Breast epithelium (tissue), 4 donors: Measurements from ENCODE around the gene C1orf21. TPM values are rescaled to one million over a fixed set of nuclear protein-coding genes. Genes with fewer than 3 reads are reported as not detected.
A peak's percentile ranks its signal among the peaks of the same experiment; 100 is the strongest.

ENCODE experiments used
- DNase-seq, 2 donors: peaks; one replicate each; pipeline ENCODE4 v3.0.0-alpha.2; 2019; ENCODE audit warnings: low spot score in 2 of 2
- H3K27ac ChIP-seq, 2 donors: fragments of 200-600 bp; sonication (generic) in 1 of 2; one replicate each; pipeline ENCODE4 v1.5.1; 2016 to 2019; ENCODE audit warnings: mild to moderate bottlenecking in 1 of 2
- H3K27me3 ChIP-seq, 2 donors: fragments of 200-600 bp; sonication (generic) in 1 of 2; one replicate each; pipeline versions ENCODE4 v1.5.1 to v1.6.0; 2017 to 2019; ENCODE audit warnings: control low read depth in 1 of 2, mild to moderate bottlenecking in 1 of 2
- H3K36me3 ChIP-seq: fragments of 200-600 bp; one replicate; pipeline ENCODE4 v1.5.1; 2019
- H3K4me1 ChIP-seq, 2 donors: fragments of 200-600 bp; sonication (generic); one replicate each; pipeline ENCODE4 v1.5.1; 2016 to 2019; ENCODE audit warnings: control low read depth in 1 of 2
- H3K4me3 ChIP-seq, 3 donors: fragments of 200-600 bp; sonication (generic); 1 replicate in 2 of 3; 2 replicates in 1 of 3; pipeline ENCODE4 v1.5.1; 2016 to 2019; ENCODE audit warnings: mild to moderate bottlenecking in 3 of 3, moderate library complexity in 2 of 3
- H3K9me3 ChIP-seq, 2 donors: fragments of 200-600 bp; sonication (generic) in 1 of 2; one replicate each; pipeline ENCODE4 v1.5.1; 2016 to 2019; ENCODE audit warnings: control low read depth in 1 of 2
- POLR2A ChIP-seq: fragments of 450-650 bp; IDR thresholded peaks from one replicate; pipeline ENCODE4 v1.6.1; 2016; ENCODE audit warnings: antibody characterized with exemption, mild to moderate bottlenecking, moderate library complexity
- POLR2AphosphoS5 ChIP-seq, 3 donors: sonication (generic); formaldehyde crosslinking; IDR thresholded peaks; one replicate each; pipeline ENCODE4 v1.6.1; 2017; ENCODE audit warnings: antibody characterized with exemption in 3 of 3
- intact Hi-C: fragments of 100-400 bp; cut with DNase I; formaldehyde crosslinking; loops from one replicate; pipeline ENCODE4 v1.15.1; 2023; ENCODE audit warnings: low total_unique reads
- total RNA-seq, 3 donors: library from RNA; depleted of rRNA; stranded (reverse); fragments of >200 nt; gene quantifications; one replicate each; pipeline ENCODE4 v1.1.0, GENCODE V29; 2016
- TF ChIP-seq, protein P1 (sequence below), 3 donors: fragments of 450-650 bp; IDR thresholded peaks; one replicate each; pipeline ENCODE4 v1.5.1; 2016 to 2017; ENCODE audit warnings: antibody characterized with exemption in 3 of 3, mild to moderate bottlenecking in 3 of 3, moderate library complexity in 3 of 3

The C1orf21 gene
- total RNA-seq, 3 donors from 2014 or later, result 31.5 to 75.7 (median 54.7) TPM

DNA sequence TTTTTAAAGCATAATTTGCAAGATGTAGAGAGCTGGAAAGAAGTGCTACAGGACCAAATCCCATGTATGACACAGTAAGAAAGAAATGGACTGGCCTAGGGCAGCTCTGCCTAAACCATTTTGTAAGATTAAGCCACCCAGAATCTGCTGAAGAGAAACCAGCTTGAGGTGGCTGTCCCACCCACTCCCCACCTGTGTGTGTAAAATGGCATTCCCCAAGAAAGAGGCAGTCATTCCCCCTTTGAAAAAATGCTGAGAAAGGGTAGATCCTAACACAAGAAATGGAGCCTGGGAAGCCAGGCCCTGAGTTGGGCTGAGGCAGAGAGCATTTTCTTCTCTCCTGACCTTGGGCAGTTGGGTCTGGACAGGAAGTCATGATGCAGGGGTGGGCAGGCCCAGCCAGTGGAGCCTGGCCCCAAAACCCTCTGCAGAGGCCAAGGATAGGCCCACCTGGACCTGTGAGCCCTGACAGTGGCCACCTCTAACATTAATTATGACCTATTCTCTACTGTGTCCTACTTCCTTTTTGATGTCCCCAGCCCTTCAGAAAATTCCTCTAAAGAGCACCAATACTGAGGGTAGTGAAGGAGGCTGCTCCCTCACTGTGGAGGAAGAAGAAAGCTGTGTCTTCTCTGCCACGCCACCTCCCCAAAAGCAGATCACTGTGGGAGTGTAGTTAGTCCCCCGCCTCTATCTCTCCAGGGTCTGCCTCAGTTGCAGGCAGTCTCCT is 273.8 kb downstream of the C1orf21 start:
- intact Hi-C loops, result no loop called here
- DNase-seq, result no peak
- Histone ChIP-seq H3K4me3 (no peak overlapping the region), H3K4me1 (no peaks in the 10 kb centered on the region), H3K9me3 (no peaks in the 10 kb centered on the region), H3K36me3 (no peaks in the 10 kb centered on the region), H3K27ac (no peak overlapping the region), H3K27me3 (no peaks in the 10 kb centered on the region)
- TF ChIP-seq, protein P1, sequence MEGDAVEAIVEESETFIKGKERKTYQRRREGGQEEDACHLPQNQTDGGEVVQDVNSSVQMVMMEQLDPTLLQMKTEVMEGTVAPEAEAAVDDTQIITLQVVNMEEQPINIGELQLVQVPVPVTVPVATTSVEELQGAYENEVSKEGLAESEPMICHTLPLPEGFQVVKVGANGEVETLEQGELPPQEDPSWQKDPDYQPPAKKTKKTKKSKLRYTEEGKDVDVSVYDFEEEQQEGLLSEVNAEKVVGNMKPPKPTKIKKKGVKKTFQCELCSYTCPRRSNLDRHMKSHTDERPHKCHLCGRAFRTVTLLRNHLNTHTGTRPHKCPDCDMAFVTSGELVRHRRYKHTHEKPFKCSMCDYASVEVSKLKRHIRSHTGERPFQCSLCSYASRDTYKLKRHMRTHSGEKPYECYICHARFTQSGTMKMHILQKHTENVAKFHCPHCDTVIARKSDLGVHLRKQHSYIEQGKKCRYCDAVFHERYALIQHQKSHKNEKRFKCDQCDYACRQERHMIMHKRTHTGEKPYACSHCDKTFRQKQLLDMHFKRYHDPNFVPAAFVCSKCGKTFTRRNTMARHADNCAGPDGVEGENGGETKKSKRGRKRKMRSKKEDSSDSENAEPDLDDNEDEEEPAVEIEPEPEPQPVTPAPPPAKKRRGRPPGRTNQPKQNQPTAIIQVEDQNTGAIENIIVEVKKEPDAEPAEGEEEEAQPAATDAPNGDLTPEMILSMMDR (IDR thresholded peaks at IDR 0.05), result no peak
- TF ChIP-seq POLR2AphosphoS5 (IDR thresholded peaks at IDR 0.05) (no peak), POLR2A (no peak)

DNA sequence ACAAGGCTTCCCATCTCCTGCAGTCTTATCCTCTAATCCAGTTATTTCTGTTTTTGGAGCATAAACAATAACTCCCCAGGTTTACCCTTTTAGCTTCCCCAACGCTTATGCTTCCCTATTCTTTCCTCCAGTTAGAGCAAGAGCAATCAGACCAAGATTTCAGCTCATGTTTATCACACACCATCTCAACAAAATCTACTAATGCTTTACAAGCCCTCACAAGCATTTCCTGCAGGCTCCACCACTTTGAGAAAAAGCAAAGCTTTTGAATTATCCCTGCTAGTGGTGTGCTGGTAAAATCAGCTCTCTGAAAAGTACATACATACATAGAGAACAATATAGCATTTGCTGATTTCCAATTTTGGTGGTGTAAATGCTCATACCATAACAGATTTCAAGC is 275.0 kb downstream of the C1orf21 start:
- H3K27me3 ChIP-seq, result no peaks in the 10 kb centered on the region
- DNase-seq, result no peak
- no peak overlapping the region for H3K4me3 ChIP-seq
- H3K9me3 ChIP-seq, result no peaks in the 10 kb centered on the region
- no peaks in the 10 kb centered on the region for H3K36me3 ChIP-seq
- H3K27ac ChIP-seq, result no peak overlapping the region
- intact Hi-C loops, result no loop called here
- TF ChIP-seq, protein P1 (IDR thresholded peaks at IDR 0.05), result no peak
- TF ChIP-seq POLR2A (no peak), POLR2AphosphoS5 (IDR thresholded peaks at IDR 0.05) (no peak)
- H3K4me1 ChIP-seq, result no peaks in the 10 kb centered on the region

DNA sequence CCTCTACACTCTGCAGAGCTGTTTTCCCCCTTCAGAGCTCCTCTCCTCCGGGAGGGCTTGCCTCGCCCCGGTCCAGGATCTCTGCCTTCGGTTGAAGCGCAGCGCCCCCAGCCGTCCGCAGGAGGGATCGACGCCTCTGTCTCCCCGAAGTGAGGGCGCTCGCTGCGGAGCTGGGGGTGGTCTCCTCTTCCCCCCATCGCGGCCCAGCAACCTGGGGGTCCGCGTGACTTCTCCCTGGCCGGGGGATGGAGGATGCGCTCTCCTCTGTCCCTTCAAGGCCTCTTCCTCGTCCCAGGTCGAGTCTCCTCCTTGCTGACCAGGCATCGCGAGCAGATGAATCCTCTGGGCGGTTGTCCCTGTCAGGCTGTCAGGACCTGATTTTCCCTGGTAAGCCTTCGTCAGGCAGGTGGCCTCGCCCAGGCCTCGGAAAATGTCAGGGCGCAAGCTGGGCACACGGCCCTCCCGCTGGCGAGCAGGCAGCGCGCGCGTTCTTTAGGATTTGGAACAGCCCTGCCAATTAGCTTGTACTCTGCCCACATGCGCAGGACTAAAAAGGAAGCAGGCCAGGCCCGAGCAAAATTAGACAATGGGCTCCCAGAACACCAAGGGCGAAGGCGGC is 277.3 kb downstream of the C1orf21 start:
- Histone ChIP-seq H3K4me3 (peak overlapping the region; percentile 27 to 61 (median 45)), H3K27me3 (no peaks in the 10 kb centered on the region), H3K36me3 (no peaks in the 10 kb centered on the region), H3K27ac (peak overlapping the region; percentile 10 to 66), H3K4me1 (no peaks in the 10 kb centered on the region), H3K9me3 (no peaks in the 10 kb centered on the region)
- TF ChIP-seq, protein P1 (IDR thresholded peaks at IDR 0.05), result peak; percentile 88 to 95 (median 94)
- TF ChIP-seq POLR2A (no peak), POLR2AphosphoS5 (IDR thresholded peaks at IDR 0.05) (peak in 1 of 3 donors; percentile 49)
- peak; percentile 63 to 83 for DNase-seq
- intact Hi-C loops, result no loop called here

DNA sequence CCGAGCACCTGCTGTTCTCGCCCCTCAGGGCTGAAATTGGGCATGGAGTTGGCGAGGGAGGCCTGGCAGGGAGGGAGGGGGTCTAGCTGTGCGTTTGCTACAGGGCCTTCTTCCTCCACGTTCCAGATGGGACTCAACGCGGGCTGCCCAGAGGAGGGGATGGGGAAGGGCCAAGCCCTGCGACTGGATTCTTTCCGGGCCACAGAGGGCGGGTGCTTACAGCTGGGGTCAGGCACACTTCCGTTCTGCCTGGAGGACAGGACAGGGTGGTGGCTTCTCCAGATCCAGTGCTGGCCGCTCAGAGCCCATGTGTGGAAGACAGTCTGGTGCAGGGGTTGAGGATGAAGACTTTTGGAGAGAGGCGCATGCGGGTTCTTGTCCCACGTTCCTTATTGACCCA is 277.8 kb downstream of the C1orf21 start:
- Histone ChIP-seq H3K4me1 (no peaks in the 10 kb centered on the region), H3K36me3 (no peaks in the 10 kb centered on the region), H3K9me3 (no peaks in the 10 kb centered on the region), H3K27me3 (no peaks in the 10 kb centered on the region), H3K27ac (peak overlapping the region; percentile 10 to 66), H3K4me3 (peak overlapping the region in 2 of 3 donors; percentile 45 to 61)
- DNase-seq, result no peak
- TF ChIP-seq, protein P1 (IDR thresholded peaks at IDR 0.05), result no peak
- no peak for TF ChIP-seq POLR2A
- TF ChIP-seq POLR2AphosphoS5 (IDR thresholded peaks at IDR 0.05), result no peak
- intact Hi-C loops, result no loop called here

DNA sequence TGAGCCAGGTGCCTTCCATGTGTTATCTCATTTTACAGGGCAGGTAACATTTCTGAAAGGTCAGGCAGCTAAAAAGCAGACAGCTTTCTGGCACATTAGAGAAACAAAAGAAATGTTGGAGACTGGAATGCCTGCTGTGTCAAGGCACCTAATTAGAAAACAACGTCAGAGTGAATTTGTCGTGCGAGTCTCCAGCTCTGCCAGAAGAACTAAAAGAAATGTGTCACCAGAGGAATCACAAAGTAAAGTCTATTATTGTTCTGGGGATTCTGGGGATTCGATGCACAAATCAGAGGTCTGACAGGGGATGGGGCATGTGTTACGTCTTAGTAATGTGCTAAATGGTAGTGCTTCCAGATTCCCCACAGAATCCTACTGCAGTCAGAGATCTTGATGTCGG is 278.5 kb downstream of the C1orf21 start:
- H3K27me3 ChIP-seq, result no peaks in the 10 kb centered on the region
- no peaks in the 10 kb centered on the region for H3K4me1 ChIP-seq
- TF ChIP-seq, protein P1 (IDR thresholded peaks at IDR 0.05), result no peak
- TF ChIP-seq POLR2AphosphoS5 (IDR thresholded peaks at IDR 0.05), result no peak
- no peak for TF ChIP-seq POLR2A
- H3K27ac ChIP-seq, result no peak overlapping the region
- H3K9me3 ChIP-seq, result no peaks in the 10 kb centered on the region
- H3K4me3 ChIP-seq, result no peak overlapping the region
- DNase-seq, result no peak
- no peaks in the 10 kb centered on the region for H3K36me3 ChIP-seq
- intact Hi-C loops, result no loop called here
